ENCODE results near the gene COL1A1.

The COL1A1 gene

DNA sequence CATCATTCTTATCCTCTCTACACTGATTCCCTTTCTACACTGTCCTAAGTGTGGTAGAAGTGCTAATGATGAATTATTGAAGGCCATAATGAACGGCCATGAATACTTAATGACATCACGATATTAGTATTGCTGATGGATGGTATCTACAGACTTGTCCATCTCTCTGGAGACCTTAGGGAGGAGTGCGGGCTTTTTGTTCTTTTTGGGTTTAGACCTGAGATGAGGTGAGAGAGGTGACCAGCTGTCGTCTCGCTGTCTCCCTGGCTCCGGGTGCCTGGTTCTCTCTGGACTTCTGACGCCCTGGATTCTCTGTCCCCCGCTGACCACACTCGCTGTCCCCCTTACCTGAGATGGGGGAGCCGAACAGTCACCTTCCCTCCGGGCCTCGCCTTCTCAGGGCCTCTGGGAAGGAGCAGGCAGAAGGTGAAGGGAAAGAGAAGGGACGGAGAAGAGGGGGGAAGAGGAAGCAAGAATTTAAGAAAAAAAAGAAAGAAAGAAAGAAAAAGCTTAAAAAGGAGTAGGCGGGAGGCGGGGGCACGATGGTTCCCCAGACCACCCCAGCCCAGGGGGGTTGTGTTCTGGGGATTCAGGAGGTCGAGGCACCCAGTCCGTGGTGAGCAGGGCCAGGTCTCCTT, 18.5 kb downstream of the COL1A1 start:
- TF ChIP-seq, protein P1, sequence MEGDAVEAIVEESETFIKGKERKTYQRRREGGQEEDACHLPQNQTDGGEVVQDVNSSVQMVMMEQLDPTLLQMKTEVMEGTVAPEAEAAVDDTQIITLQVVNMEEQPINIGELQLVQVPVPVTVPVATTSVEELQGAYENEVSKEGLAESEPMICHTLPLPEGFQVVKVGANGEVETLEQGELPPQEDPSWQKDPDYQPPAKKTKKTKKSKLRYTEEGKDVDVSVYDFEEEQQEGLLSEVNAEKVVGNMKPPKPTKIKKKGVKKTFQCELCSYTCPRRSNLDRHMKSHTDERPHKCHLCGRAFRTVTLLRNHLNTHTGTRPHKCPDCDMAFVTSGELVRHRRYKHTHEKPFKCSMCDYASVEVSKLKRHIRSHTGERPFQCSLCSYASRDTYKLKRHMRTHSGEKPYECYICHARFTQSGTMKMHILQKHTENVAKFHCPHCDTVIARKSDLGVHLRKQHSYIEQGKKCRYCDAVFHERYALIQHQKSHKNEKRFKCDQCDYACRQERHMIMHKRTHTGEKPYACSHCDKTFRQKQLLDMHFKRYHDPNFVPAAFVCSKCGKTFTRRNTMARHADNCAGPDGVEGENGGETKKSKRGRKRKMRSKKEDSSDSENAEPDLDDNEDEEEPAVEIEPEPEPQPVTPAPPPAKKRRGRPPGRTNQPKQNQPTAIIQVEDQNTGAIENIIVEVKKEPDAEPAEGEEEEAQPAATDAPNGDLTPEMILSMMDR (conservative IDR thresholded peaks at IDR 0.05; ENCODE audit: control insufficient read depth, insufficient read depth, low read depth, low read length) = no peak
- peak; percentile 43 for DNase-seq (ENCODE audit: low read depth)
- no peak overlapping the region for H3K4me3 ChIP-seq (ENCODE audit: control insufficient read depth, low read depth, low read length)

DNA sequence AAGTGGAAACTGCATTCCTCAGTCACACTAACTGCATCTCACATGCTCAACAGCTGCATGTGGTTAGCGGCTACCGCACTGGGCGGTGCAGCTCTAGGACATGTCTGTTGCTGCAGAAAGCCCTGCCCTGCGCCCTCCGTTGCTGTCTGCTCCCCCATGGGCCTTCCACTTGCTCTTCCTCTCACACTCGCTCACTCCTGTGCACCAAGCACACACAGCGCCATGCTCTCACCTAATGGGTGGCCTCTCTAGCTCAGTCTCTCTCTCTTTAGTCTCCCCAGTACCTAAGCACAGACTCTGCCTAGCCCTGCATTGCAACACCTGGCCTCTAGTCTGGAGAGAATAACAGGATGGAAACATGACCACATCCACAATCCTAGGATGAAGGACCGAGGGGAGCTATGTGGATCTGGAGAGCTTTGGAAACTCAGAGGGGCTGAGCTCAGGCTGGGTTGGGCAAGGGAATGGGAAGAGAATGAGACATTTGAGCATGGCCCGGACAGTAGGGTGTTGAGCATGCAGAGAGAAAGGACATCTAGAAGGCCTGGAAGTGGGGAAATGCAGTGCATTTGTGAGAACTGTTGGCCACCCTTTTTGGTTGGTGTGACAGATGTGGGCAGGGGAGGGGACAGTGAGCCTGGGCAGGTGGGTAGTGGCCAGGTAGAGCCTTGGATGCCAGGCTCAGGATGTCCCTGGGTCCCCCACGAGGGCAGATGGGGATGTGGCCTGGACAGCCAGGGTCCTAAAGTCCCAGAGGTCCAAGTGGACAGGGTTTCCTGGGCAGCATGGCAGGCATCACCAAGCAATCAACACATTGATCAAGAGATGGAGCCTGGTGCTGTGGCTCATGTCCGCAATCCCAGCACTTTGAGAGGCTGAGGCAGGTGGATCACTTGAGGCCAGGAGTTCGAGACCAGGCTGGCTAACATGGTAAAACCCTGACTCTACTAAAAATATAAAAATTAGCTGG, 19.6 kb downstream of the COL1A1 start:
- TF ChIP-seq, protein P1 (conservative IDR thresholded peaks at IDR 0.05; ENCODE audit: control insufficient read depth, insufficient read depth, low read depth, low read length) = peak; percentile 3
- no peak overlapping the region for H3K4me3 ChIP-seq (ENCODE audit: control insufficient read depth, low read depth, low read length)
- DNase-seq (ENCODE audit: low read depth) = peak; percentile 79

DNA sequence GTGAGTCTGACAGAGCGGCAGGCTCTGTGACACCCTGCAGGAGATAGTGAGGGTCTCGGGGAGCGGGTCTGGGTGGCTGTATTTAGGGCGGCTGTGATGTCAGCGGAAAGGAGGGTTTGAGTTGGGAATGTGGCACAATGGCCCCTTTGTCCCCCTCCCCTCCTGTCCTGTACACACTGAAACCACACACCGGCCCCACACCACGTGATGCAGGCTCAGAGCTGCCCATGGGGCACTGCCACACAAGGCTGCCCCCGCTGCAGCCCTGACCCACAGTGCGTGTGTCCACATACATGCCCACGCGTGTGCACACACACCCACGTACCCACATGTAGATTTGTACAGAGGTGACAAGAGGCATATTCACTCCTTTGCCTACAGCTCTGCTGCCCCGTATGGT, 20.3 kb downstream of the COL1A1 start:
- TF ChIP-seq, protein P1 (conservative IDR thresholded peaks at IDR 0.05; ENCODE audit: control insufficient read depth, insufficient read depth, low read depth, low read length) = no peak
- H3K4me3 ChIP-seq (ENCODE audit: control insufficient read depth, low read depth, low read length) = no peak overlapping the region
- DNase-seq (ENCODE audit: low read depth) = no peak

DNA sequence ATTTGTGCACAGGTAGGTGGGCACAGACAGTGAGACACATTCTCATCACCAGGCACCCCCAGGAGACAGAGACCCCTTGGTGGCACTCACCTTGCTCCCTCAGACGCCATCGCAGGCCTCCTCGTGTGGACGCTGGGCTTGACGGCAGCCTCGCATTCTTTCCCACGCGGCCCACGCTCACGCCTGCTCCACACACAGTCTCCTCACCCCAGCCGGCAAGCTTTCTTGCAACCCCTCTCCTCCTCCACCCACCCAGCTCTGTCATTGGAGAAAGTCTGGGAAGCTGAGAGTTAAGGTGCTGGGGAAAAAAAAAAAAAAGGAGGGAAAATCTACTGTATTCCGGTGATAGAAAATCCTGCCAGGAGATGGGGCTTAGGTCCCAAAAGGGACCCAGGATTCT, 20.8 kb downstream of the COL1A1 start:
- TF ChIP-seq, protein P1 (conservative IDR thresholded peaks at IDR 0.05; ENCODE audit: control insufficient read depth, insufficient read depth, low read depth, low read length) = no peak
- H3K4me3 ChIP-seq (ENCODE audit: control insufficient read depth, low read depth, low read length) = no peak overlapping the region
- no peak for DNase-seq (ENCODE audit: low read depth)

DNA sequence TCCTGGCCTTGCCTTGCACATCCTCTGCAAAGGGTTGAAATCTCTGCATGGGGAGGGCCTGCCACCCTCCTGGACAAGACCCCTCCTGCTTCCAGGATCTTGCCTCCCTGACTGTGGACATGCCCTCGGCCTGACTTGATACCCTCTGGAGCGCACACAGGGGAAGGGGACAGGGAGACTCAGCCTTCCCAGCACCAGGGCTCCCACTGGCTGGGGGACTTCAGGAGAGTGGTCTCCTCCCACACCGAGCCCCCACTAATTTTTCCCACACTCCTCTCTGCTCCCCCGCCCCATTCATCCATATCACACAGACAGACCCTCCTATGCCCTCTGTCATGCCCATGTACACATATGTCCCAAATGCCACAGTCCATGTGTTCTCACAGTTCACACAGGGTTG, 21.3 kb downstream of the COL1A1 start:
- TF ChIP-seq, protein P1 (conservative IDR thresholded peaks at IDR 0.05; ENCODE audit: control insufficient read depth, insufficient read depth, low read depth, low read length) = no peak
- no peak for DNase-seq (ENCODE audit: low read depth)
- H3K4me3 ChIP-seq (ENCODE audit: control insufficient read depth, low read depth, low read length) = no peak overlapping the region

DNA sequence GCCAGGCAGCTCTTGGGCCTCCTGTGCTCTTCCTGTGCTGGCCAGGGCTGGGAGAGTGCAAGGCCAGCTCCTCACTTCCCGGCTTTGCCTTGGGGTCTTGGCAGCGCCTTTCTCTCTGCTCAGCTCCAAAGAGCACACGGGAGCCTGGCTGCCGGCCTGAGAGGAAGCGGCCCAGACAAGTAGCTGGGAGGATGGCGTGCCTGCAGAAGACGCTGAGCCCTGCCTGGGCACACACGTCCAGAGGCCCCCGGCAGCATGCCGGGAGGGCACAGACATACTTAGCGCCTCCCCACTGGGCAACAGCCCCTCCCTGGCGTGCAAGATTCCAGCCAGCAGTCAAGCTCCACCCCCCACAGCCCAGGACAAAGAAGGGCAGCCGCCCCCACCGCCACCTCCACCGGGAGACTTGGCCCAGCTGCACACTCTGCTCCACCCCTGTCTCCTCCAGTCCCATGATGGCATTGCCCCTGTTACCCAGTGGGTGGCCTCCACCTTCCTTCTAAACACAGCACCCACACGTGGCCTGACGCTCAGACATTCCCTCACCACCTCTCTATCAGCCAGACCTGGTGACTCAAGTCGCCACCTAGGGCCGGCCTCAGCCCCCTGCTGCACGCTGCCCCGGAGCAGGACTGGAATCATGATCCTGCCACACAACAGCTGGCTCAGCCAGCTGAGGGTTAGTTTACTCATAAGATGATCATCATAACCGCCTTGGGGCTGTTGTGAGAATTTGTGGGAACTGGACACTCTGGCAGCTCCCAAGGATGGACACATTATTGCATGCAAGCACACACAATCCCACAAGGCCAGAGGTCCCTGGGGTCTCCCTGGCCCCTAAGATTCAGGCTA, 23.2 kb downstream of the COL1A1 start:
- H3K4me3 ChIP-seq (ENCODE audit: control insufficient read depth, low read depth, low read length) = no peak overlapping the region
- TF ChIP-seq, protein P1 (conservative IDR thresholded peaks at IDR 0.05; ENCODE audit: control insufficient read depth, insufficient read depth, low read depth, low read length) = peak; percentile 37
- DNase-seq (ENCODE audit: low read depth) = peak; percentile 98
